ENCODE results near the gene ADGRD2.

- TF ChIP-seq CTCF (IDR thresholded peaks at IDR 0.05 in 8 of 11, conservative IDR thresholded peaks at IDR 0.05 in 3 of 11) (no peak), POLR2A (IDR thresholded peaks at IDR 0.05) (no peak)
These were observed 10.5 kb upstream of the ADGRD2 start for GRCh38 chr9:124439686-124440243.
